ENCODE measurements around the gene GNB1.
"Not testable (repeated sequence)": the region's sequence is repeated elsewhere in the genome, so short reads cannot be mapped to it uniquely, and the experiment has no call there.

The GNB1 gene

GRCh38 chr1:1749941-1750340 lies 140.9 kb downstream of the GNB1 start:
- not testable (repeated sequence) for H2BK15ac ChIP-seq (ENCODE audit: low read length); H2BK12ac ChIP-seq (ENCODE audit: low read length); H3K27ac ChIP-seq (replicated peaks; ENCODE audit: low read length); H3K4me3 ChIP-seq (ENCODE audit: low read length in 2 of 2); H3K27me3 ChIP-seq (ENCODE audit: control insufficient read depth in 3 of 3, insufficient read depth in 3 of 3, low read depth in 1 of 3, low read length in 3 of 3); H3K4me2 ChIP-seq (ENCODE audit: insufficient read depth, low read length, poor library complexity, severe bottlenecking); H2BK5ac ChIP-seq (ENCODE audit: low read length); H2BK120ac ChIP-seq (ENCODE audit: low read depth, low read length); H3K14ac ChIP-seq (ENCODE audit: low read length); H3K9me3 ChIP-seq (replicated peaks in 1 of 2; ENCODE audit: control insufficient read depth in 2 of 2, insufficient read depth in 1 of 2, low read depth in 1 of 2, low read length in 2 of 2); H2AK5ac ChIP-seq (ENCODE audit: low read depth, low read length); H4K91ac ChIP-seq (ENCODE audit: low read depth, low read length, poor library complexity); H2AFZ ChIP-seq (ENCODE audit: low read length); H3K23ac ChIP-seq (ENCODE audit: low read depth, low read length, poor library complexity); H3K4ac ChIP-seq (ENCODE audit: low read length); DNase-seq (ENCODE audit: low spot score); H3K9ac ChIP-seq (ENCODE audit: low read depth, low read length, poor library complexity); H3K79me1 ChIP-seq (ENCODE audit: low read depth, low read length); H3K4me1 ChIP-seq (ENCODE audit: control insufficient read depth in 2 of 2, insufficient read depth in 1 of 2, low read depth in 1 of 2, low read length in 2 of 2); H3K18ac ChIP-seq (ENCODE audit: low read length); H4K8ac ChIP-seq (ENCODE audit: low read depth, low read length)
- peaks cover 11 to 22% of the 10 kb centered on the region in 2 donors for H3K36me3 ChIP-seq (replicated peaks in 1 of 2; ENCODE audit: control insufficient read depth in 2 of 2, insufficient read depth in 2 of 2, low read length in 2 of 2)
- WGBS, 2 donors (ENCODE audit: extremely low coverage in 2 of 2, insufficient read length in 2 of 2, insufficient replicate concordance in 1 of 2) = no CpG with 5 or more reads among the region's 9 CpGs

DNA sequence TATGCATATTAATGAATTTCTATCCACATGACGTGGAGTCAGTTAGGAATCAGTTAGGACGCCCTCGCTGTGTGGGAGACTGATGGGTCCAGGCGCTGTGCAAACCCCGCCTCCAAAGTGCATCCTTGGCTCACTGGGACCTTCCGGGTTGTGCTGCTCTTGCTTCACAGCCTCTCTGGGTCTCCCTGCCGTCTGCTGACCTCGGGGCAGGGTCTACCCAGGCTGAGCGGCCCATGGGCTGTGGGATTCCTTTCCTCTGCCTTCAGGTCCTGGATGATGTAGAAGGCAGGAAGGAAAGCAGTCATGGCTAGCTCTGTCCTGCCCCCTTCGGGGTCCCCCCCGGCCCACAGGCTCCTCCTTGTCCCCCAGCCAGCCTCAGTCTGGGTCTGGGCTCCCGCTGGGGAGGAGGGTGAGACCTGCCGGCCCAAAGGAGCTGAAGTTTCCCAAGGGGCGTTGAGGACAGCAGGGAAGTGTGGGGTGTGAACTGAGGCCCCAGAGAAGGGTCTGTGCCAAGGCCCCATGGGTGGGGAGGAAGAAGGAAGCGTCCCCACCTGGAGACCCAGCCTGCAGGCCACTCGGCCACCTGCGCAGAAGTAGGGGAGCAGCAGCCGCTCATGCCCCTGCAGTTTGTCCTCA lies 142.1 kb downstream of the GNB1 start:
- no peak for DNase-seq (ENCODE audit: low spot score)
- WGBS, 2 donors (ENCODE audit: extremely low coverage in 2 of 2, insufficient read length in 2 of 2, insufficient replicate concordance in 1 of 2) = no CpG with 5 or more reads among the region's 18 CpGs
- Histone ChIP-seq H3K36me3 (replicated peaks in 1 of 2; ENCODE audit: control insufficient read depth in 2 of 2, insufficient read depth in 2 of 2, low read length in 2 of 2) (peaks cover 4 to 13% of the 10 kb centered on the region in 2 donors), H2BK5ac (ENCODE audit: low read length) (peak overlapping the region; percentile 39), H4K91ac (ENCODE audit: low read depth, low read length, poor library complexity) (no peak overlapping the region), H2BK120ac (ENCODE audit: low read depth, low read length) (no peak overlapping the region), H3K4ac (ENCODE audit: low read length) (peak overlapping the region; percentile 66), H3K18ac (ENCODE audit: low read length) (no peak overlapping the region), H3K9ac (ENCODE audit: low read depth, low read length, poor library complexity) (peak overlapping the region; percentile 44), H2AFZ (ENCODE audit: low read length) (no peak overlapping the region), H4K8ac (ENCODE audit: low read depth, low read length) (no peak overlapping the region), H3K4me2 (ENCODE audit: insufficient read depth, low read length, poor library complexity, severe bottlenecking) (no peak overlapping the region), H3K23ac (ENCODE audit: low read depth, low read length, poor library complexity) (no peak overlapping the region), H3K27me3 (ENCODE audit: control insufficient read depth in 3 of 3, insufficient read depth in 3 of 3, low read depth in 1 of 3, low read length in 3 of 3) (no peaks in the 10 kb centered on the region), H3K9me3 (replicated peaks in 1 of 2; ENCODE audit: control insufficient read depth in 2 of 2, insufficient read depth in 1 of 2, low read depth in 1 of 2, low read length in 2 of 2) (peaks cover 0 to 1% of the 10 kb centered on the region in 2 donors), H2BK12ac (ENCODE audit: low read length) (peak overlapping the region; percentile 30), H3K14ac (ENCODE audit: low read length) (no peak overlapping the region), H2BK15ac (ENCODE audit: low read length) (peak overlapping the region; percentile 33), H3K4me1 (ENCODE audit: control insufficient read depth in 2 of 2, insufficient read depth in 1 of 2, low read depth in 1 of 2, low read length in 2 of 2) (no peaks in the 10 kb centered on the region), H2AK5ac (ENCODE audit: low read depth, low read length) (peak overlapping the region; percentile 56), H3K4me3 (ENCODE audit: low read length in 2 of 2) (no peak overlapping the region), H3K27ac (replicated peaks; ENCODE audit: low read length) (no peak overlapping the region), H3K79me1 (ENCODE audit: low read depth, low read length) (peaks cover 2% of the 10 kb centered on the region)

GRCh38 chr1:1746566-1746909 lies 144.3 kb downstream of the GNB1 start:
- H2AK5ac ChIP-seq (ENCODE audit: low read depth, low read length); H2BK120ac ChIP-seq (ENCODE audit: low read depth, low read length); H2BK12ac ChIP-seq (ENCODE audit: low read length); H3K18ac ChIP-seq (ENCODE audit: low read length); H2BK5ac ChIP-seq (ENCODE audit: low read length); H3K79me1 ChIP-seq (ENCODE audit: low read depth, low read length); H3K27me3 ChIP-seq (ENCODE audit: control insufficient read depth in 3 of 3, insufficient read depth in 3 of 3, low read depth in 1 of 3, low read length in 3 of 3); H4K91ac ChIP-seq (ENCODE audit: low read depth, low read length, poor library complexity); H3K4ac ChIP-seq (ENCODE audit: low read length); H3K9me3 ChIP-seq (replicated peaks in 1 of 2; ENCODE audit: control insufficient read depth in 2 of 2, insufficient read depth in 1 of 2, low read depth in 1 of 2, low read length in 2 of 2); H4K8ac ChIP-seq (ENCODE audit: low read depth, low read length); DNase-seq (ENCODE audit: low spot score); H3K14ac ChIP-seq (ENCODE audit: low read length); H3K4me1 ChIP-seq (ENCODE audit: control insufficient read depth in 2 of 2, insufficient read depth in 1 of 2, low read depth in 1 of 2, low read length in 2 of 2); H3K9ac ChIP-seq (ENCODE audit: low read depth, low read length, poor library complexity); H3K23ac ChIP-seq (ENCODE audit: low read depth, low read length, poor library complexity); H2BK15ac ChIP-seq (ENCODE audit: low read length): not testable (repeated sequence)
- Histone ChIP-seq H2AFZ (ENCODE audit: low read length) (peak overlapping the region; percentile 43), H3K36me3 (replicated peaks in 1 of 2; ENCODE audit: control insufficient read depth in 2 of 2, insufficient read depth in 2 of 2, low read length in 2 of 2) (peaks cover 2 to 13% of the 10 kb centered on the region in 2 donors), H3K4me3 (ENCODE audit: low read length in 2 of 2) (peak overlapping the region in 1 of 2 donors; percentile 44), H3K4me2 (ENCODE audit: insufficient read depth, low read length, poor library complexity, severe bottlenecking) (peak overlapping the region; percentile 43), H3K27ac (replicated peaks; ENCODE audit: low read length) (peak overlapping the region; percentile 96)
- WGBS, 2 donors (ENCODE audit: extremely low coverage in 2 of 2, insufficient read length in 2 of 2, insufficient replicate concordance in 1 of 2) = no CpG with 5 or more reads among the region's 35 CpGs

- not testable (repeated sequence) for H2BK120ac ChIP-seq (ENCODE audit: low read depth, low read length); H3K14ac ChIP-seq (ENCODE audit: low read length); H3K79me1 ChIP-seq (ENCODE audit: low read depth, low read length); H2BK5ac ChIP-seq (ENCODE audit: low read length); H4K91ac ChIP-seq (ENCODE audit: low read depth, low read length, poor library complexity); H2AK5ac ChIP-seq (ENCODE audit: low read depth, low read length); H4K8ac ChIP-seq (ENCODE audit: low read depth, low read length); H3K4ac ChIP-seq (ENCODE audit: low read length); H2BK12ac ChIP-seq (ENCODE audit: low read length); H3K4me1 ChIP-seq (ENCODE audit: control insufficient read depth in 2 of 2, insufficient read depth in 1 of 2, low read depth in 1 of 2, low read length in 2 of 2); H3K27me3 ChIP-seq (ENCODE audit: control insufficient read depth in 3 of 3, insufficient read depth in 3 of 3, low read depth in 1 of 3, low read length in 3 of 3); H3K23ac ChIP-seq (ENCODE audit: low read depth, low read length, poor library complexity); H2BK15ac ChIP-seq (ENCODE audit: low read length); H3K9me3 ChIP-seq (replicated peaks in 1 of 2; ENCODE audit: control insufficient read depth in 2 of 2, insufficient read depth in 1 of 2, low read depth in 1 of 2, low read length in 2 of 2)
- Histone ChIP-seq H3K9ac (ENCODE audit: low read depth, low read length, poor library complexity) (peak overlapping the region; percentile 44), H3K4me2 (ENCODE audit: insufficient read depth, low read length, poor library complexity, severe bottlenecking) (peak overlapping the region; percentile 43), H3K27ac (replicated peaks; ENCODE audit: low read length) (peak overlapping the region; percentile 96), H2AFZ (ENCODE audit: low read length) (peak overlapping the region; percentile 43), H3K4me3 (ENCODE audit: low read length in 2 of 2) (peak overlapping the region; percentile 44 to 79), H3K36me3 (replicated peaks in 1 of 2; ENCODE audit: control insufficient read depth in 2 of 2, insufficient read depth in 2 of 2, low read length in 2 of 2) (peaks cover 2 to 13% of the 10 kb centered on the region in 2 donors), H3K18ac (ENCODE audit: low read length) (peak overlapping the region; percentile 81)
- DNase-seq (ENCODE audit: low spot score) = peak; percentile 84
- WGBS, 2 donors (ENCODE audit: extremely low coverage in 2 of 2, insufficient read length in 2 of 2, insufficient replicate concordance in 1 of 2) = no CpG with 5 or more reads among the region's 101 CpGs
Measured at GRCh38 chr1:1745651-1746565, 145.0 kb downstream of the GNB1 start.
